ENCODE results near the gene SLC66A3.

SLC66A3 gene

GRCh38 chr2:11174222-11174621 lies 19.0 kb downstream of the SLC66A3 start:
- CTCF ChIA-PET, result interaction anchor here (1.8 kb wide), 1 partner anchor 409 kb away, joined by 4 read pairs; no protein-coding TSS in a partner anchor
- POLR2A ChIA-PET, result no interaction called here
- no peak for DNase-seq (ENCODE audit: low read depth, low spot score)
- no peak overlapping the region for H3K4me3 ChIP-seq (ENCODE audit: low read depth, low read length)
- TF ChIP-seq, protein P1, sequence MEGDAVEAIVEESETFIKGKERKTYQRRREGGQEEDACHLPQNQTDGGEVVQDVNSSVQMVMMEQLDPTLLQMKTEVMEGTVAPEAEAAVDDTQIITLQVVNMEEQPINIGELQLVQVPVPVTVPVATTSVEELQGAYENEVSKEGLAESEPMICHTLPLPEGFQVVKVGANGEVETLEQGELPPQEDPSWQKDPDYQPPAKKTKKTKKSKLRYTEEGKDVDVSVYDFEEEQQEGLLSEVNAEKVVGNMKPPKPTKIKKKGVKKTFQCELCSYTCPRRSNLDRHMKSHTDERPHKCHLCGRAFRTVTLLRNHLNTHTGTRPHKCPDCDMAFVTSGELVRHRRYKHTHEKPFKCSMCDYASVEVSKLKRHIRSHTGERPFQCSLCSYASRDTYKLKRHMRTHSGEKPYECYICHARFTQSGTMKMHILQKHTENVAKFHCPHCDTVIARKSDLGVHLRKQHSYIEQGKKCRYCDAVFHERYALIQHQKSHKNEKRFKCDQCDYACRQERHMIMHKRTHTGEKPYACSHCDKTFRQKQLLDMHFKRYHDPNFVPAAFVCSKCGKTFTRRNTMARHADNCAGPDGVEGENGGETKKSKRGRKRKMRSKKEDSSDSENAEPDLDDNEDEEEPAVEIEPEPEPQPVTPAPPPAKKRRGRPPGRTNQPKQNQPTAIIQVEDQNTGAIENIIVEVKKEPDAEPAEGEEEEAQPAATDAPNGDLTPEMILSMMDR (IDR thresholded peaks at IDR 0.05; ENCODE audit: insufficient read depth, low read length, missing control alignments), result no peak

DNA sequence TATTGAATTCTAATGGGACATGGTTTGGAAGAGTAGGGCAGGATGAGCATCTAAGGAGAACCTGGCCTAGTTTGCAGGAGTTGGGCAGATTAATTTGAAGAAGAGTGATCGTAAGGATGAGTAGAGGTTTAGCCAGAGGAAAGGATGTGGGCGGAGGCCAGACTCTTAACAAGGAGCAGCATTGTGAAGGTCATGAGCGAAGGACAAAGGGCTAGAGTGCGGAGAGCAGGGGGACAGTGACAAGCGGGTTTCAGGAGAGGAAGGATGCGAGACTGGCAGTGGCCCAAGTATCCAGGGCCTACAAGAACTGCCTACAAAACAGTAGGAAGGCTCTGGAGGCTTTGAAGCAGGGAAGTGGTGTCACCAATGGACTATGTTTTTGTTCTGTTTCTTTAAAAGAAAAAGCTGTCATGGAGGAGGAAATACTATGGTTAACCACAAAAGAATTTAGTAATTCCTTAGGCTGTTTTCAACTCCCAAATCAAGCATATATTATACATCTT lies 20.1 kb downstream of the SLC66A3 start:
- ChIA-PET POLR2A (no interaction called here), CTCF (interaction anchor here (1.8 kb wide), 1 partner anchor 408 kb away, joined by 4 read pairs; no protein-coding TSS in a partner anchor)
- H3K4me3 ChIP-seq (ENCODE audit: low read depth, low read length), result no peak overlapping the region
- DNase-seq (ENCODE audit: low read depth, low spot score), result peak; percentile 19
- TF ChIP-seq, protein P1 (IDR thresholded peaks at IDR 0.05; ENCODE audit: insufficient read depth, low read length, missing control alignments), result no peak

DNA sequence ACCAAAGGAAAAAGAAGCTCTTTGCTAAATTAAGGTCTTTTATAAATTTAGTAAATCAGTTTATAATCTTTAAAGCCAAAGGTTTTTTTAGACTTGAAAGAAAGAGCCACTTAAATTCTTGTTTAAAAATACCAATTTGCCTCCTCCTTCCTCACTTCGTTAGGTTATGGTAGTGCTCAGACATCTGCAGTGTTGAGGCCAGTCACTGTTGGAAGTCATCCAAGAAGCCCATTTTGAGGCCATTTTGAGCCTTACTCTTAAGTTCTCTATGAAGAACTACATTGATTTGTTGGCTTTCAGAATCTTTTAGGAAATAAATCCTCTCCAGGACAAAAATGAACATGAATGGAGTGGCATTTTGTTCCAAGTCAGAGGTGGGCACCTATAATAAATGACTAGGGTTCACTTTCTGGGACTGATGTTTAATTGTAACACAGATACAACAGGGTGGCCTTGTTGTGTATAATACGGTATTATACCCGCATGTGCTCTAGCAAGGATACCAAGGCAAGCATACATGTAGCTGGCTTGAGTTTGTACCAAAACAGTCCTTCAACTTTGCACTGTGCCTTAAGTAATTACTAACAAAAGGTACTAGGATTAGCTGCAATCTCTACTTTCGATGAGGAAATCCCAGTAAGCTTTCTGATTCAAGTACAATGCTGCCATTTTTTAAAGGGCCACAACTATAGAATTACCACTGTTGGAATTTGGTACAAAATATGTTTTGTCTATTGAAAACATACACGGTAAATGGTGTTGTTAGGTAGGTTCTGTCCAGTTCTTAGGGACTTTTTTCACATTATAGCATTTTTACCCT lies 22.8 kb downstream of the SLC66A3 start:
- H3K4me3 ChIP-seq (ENCODE audit: low read depth, low read length), result no peak overlapping the region
- DNase-seq (ENCODE audit: low read depth, low spot score), result no peak
- POLR2A ChIA-PET, result no interaction called here
- CTCF ChIA-PET, result interaction anchor here (0.8 to 1.5 kb wide), 3 partner anchors 45 to 234 kb away, joined by 3 to 4 read pairs (median 4); a partner anchor contains a TSS
- TF ChIP-seq, protein P1 (IDR thresholded peaks at IDR 0.05; ENCODE audit: insufficient read depth, low read length, missing control alignments), result no peak

DNA sequence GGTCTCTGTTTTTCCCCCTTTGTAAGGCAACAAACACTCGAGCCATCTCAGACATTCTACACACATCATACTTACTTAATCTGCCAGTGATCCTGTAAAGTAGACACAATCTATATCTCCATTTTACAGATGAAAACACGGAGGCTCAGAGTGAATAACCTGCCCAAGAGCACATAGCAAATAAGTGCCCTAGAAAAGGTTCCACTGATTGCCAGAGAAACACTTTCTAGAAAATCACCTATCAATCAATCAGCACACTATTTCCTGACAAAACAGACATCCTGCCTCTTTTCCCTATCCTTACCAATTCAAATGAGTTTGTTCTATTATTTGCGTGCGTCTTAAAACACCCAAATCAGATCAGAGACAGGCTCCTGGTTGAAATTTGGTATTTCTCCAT lies 23.9 kb downstream of the SLC66A3 start:
- CTCF ChIA-PET, result no interaction called here
- TF ChIP-seq, protein P1 (IDR thresholded peaks at IDR 0.05; ENCODE audit: insufficient read depth, low read length, missing control alignments), result no peak
- no peak for DNase-seq (ENCODE audit: low read depth, low spot score)
- no peak overlapping the region for H3K4me3 ChIP-seq (ENCODE audit: low read depth, low read length)
- POLR2A ChIA-PET, result no interaction called here

GRCh38 chr2:11179899-11180298 lies 24.6 kb downstream of the SLC66A3 start:
- ChIA-PET POLR2A (no interaction called here), CTCF (interaction anchor here (1.5 to 1.8 kb wide), 2 partner anchors 21 to 47 kb away, joined by 6 to 7 read pairs; a partner anchor contains a TSS)
- TF ChIP-seq, protein P1 (IDR thresholded peaks at IDR 0.05; ENCODE audit: insufficient read depth, low read length, missing control alignments), result no peak
- no peak overlapping the region for H3K4me3 ChIP-seq (ENCODE audit: low read depth, low read length)
- no peak for DNase-seq (ENCODE audit: low read depth, low spot score)

GRCh38 chr2:11180653-11181052 lies 25.4 kb downstream of the SLC66A3 start:
- DNase-seq (ENCODE audit: low read depth, low spot score), result no peak
- POLR2A ChIA-PET, result no interaction called here
- TF ChIP-seq, protein P1 (IDR thresholded peaks at IDR 0.05; ENCODE audit: insufficient read depth, low read length, missing control alignments), result no peak
- no peak overlapping the region for H3K4me3 ChIP-seq (ENCODE audit: low read depth, low read length)
- CTCF ChIA-PET, result interaction anchor here (1.5 to 1.8 kb wide), 2 partner anchors 20 to 48 kb away, joined by 6 to 7 read pairs; a partner anchor contains a TSS

Data from AG04449 (cell line).